D721Med (cell line): ENCODE results near the gene SETDB1.
"Not testable (repeated sequence)": the region's sequence is repeated elsewhere in the genome, so short reads cannot be mapped to it uniquely, and the experiment has no call there.

Experiments
- DNase-seq: peaks from one replicate; pipeline ENCODE4 v3.0.0; 2011; ENCODE audit warnings: low spot score; ENCODE audit not compliant: insufficient read length
- FAIRE-seq: peaks from 2 replicates; lab custom pipeline; 2011; peaks lifted over from hg19 to GRCh38; lab: Jason Lieb, UNC
- TF ChIP-seq, protein P1 (sequence below): IDR thresholded peaks from 2 replicates; pipeline ENCODE4 v1.5.1; 2012; ENCODE audit warnings: mild to moderate bottlenecking, control low read depth; ENCODE audit not compliant: insufficient read depth; ENCODE audit errors: missing control alignments

The SETDB1 gene

DNA sequence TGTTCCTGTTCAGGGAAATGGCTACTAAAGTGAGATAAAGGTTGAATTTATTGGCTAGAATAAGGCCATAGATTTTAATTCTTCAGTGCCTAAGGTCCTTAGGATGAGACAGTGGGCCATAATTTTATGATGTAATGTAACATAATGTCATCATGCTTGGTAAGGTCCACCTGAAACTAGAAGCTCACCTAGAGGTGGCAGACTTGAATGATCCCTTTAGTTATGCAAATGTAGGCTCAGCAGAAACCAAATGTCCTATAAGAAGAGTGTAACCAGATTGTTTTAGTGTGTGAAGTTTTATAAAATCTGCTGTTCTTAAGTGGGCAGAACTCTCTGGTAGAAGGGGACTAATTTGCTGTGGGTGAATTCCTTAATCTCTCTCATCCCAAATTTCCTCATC is 13.5 kb upstream of the SETDB1 start:
- TF ChIP-seq, protein P1, sequence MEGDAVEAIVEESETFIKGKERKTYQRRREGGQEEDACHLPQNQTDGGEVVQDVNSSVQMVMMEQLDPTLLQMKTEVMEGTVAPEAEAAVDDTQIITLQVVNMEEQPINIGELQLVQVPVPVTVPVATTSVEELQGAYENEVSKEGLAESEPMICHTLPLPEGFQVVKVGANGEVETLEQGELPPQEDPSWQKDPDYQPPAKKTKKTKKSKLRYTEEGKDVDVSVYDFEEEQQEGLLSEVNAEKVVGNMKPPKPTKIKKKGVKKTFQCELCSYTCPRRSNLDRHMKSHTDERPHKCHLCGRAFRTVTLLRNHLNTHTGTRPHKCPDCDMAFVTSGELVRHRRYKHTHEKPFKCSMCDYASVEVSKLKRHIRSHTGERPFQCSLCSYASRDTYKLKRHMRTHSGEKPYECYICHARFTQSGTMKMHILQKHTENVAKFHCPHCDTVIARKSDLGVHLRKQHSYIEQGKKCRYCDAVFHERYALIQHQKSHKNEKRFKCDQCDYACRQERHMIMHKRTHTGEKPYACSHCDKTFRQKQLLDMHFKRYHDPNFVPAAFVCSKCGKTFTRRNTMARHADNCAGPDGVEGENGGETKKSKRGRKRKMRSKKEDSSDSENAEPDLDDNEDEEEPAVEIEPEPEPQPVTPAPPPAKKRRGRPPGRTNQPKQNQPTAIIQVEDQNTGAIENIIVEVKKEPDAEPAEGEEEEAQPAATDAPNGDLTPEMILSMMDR, result no peak
- no peak for FAIRE-seq
- no peak for DNase-seq

DNA sequence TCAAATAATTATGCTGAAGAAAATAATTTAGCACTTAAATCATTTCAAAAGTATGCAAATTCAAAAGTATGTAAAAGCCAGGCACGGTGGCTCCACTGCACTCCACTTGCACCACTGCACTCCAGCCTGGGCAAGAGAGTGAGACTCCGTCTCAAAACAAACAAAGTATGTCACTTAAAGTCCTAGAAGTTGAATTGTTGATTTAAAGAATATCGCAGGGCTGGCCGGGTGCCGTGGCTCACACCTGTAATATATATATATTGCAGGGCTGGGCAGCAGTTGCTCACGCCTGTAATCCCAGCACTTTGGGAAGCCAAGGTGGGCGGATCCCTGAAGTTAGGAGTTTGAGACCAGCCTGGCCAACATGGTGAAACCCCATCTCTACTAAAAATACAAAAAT is 8.8 kb upstream of the SETDB1 start:
- TF ChIP-seq, protein P1, result no peak
- no peak for FAIRE-seq
- DNase-seq, result no peak

DNA sequence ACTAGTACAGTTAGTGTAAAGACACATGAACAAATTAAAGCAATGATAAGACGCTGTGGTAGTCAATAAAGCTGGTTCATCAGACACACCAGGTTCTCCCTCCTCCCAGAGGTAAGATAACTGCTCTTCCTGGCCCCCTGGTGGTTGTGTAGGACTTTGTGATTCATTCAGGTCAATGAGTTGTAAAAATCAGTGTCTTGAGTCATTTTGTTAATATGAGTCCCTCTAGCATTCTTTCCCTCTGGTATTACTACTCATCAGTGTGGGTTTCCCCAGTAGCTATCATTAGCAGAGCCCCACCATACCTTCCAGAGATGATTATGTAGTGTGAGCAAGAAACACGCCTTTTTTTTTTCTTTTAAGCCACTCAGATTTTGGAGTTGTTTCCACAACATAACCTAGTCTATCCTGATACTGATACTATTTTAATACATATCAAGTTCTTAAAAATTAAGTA is 3.6 kb upstream of the SETDB1 start:
- peak; percentile 73 for DNase-seq
- FAIRE-seq, result peak; percentile 95
- TF ChIP-seq, protein P1, result peak; percentile 88

DNA sequence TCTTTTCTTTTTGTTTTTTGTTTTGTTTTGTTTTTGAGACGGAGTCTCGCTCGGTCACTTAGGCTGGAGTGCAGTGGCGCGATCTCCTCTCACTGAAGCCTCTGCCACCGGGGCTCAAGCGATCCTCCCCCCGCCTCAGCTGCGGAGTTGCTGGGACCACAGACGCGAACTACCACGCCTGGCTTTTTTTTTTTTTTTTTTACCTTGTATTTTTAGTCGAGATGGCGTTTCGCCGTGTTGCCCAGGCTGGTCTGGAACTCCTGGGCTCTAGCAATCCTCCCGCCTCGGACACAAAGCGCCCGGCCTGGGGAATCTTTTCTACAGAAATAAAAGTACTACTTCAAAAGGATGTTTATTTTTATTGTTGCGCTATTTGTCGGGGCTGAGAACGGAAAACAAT is 1.1 kb upstream of the SETDB1 start:
- TF ChIP-seq, protein P1, result no peak
- DNase-seq, result no peak
- no peak for FAIRE-seq

DNA sequence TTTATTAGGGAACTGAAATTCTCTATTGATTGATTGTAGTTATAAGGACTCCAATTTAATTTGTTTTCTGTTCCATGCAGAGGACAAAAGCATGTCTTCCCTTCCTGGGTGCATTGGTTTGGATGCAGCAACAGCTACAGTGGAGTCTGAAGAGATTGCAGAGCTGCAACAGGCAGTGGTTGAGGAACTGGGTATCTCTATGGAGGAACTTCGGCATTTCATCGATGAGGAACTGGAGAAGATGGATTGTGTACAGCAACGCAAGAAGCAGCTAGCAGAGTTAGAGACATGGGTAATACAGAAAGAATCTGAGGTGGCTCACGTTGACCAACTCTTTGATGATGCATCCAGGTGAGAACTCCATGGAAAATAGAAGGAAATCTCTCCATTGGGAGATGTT is 1.5 kb downstream of the SETDB1 start:
- TF ChIP-seq, protein P1, result no peak
- no peak for FAIRE-seq
- no peak for DNase-seq

DNA sequence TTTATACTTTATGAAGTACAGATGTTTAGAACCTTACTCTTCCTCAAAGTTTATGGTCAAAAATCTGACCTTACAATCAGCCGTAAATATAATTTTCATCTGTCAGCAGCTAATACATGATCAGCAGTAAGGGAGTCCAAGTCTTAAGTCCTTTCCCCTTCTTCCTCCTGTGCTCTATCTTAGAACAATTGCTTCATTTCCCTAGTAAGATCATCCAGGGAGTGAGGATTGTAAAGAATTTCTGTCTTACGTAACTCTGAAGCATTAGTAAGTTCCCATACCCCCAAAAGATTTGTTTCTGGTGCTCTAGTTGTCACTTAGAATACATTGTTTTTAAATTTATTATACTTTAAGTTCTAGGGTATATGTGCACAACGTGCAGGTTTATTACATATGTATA is 2.1 kb downstream of the SETDB1 start:
- TF ChIP-seq, protein P1, result no peak
- DNase-seq (no peak), FAIRE-seq (no peak)

DNA sequence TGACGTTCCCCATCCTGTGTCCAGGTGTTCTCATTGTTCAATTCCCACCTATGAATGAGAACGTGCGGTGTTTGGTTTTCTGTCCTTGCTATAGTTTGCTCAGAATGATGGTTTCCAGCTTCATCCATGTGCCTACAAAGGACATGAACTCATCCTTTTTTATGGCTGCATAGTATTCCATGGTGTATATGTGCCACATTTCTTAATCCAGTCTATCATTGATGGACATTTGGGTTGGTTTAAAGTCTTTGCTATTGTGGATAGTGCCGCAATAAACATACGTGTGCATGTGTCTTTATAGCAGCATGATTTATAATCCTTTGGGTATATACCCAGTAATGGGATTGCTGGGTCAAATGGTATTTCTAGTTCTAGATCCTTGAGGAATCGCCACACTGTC is 2.6 kb downstream of the SETDB1 start:
- not testable (repeated sequence) for FAIRE-seq, DNase-seq

DNA sequence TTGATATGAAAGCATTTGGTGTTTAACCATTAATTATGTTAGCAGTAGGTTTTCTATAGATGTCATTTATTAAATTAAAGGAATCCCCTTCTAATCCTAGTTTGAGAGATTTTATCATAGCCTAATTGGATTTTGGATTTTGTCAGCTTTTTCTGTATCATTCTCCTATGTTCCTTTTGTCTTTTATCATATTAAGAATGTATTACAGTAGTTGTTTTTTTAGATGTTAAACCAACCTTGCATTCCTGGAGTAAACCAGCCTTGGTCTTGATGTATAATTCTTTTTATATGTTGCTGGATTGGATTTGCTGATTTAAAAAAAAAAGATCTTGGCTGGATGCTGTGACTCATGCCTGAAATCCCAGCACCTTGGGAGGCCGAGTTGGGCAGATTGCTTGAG is 5.6 kb downstream of the SETDB1 start:
- TF ChIP-seq, protein P1, result no peak
- DNase-seq (no peak), FAIRE-seq (no peak)
